SIG-M5 treated with dmso at 0.1 percent for 504 hours (cell line): ENCODE data around the gene FZR1.

ENCODE experiments used
- DNase-seq: peaks from one replicate; lab custom pipeline; 2025; ENCODE audit not compliant: unreplicated experiment; lab: John Stamatoyannopoulos, UW

The FZR1 gene

DNA sequence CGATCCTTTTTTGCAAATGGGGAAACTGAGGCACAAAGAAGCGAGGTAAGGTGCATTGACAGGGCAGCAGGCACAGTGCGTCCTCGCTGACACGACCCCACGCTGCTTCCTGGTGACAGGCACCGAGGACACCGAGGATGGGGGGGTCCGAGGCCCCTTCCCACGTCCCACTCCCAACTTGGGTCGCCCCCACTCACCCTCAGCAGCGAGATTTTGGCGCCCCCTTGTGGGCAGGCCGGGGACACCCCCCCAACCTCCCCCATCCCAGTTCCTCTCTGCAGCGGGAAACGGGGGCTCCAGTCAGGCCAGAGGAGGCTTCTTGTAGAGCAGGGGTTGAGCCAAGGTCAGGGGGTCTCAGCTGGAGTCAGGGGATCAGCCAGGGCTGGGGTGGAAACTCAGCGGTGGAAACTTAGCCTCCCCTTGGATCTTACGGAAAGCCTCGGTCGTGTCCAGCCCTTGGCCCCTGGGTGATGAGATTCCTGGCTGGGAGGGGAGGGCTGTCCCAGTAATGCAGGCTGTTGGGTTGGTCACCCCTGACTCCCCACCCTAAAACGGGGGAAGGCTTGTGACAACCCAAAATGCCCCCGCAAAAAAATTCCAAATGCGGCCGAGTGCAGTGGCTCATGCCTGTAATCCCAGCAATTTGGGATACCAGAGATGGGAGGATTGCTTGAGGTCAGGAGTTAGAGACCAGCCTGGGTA lies 34.0 kb upstream of the FZR1 start:
- DNase-seq = no peak

- DNase-seq = no peak
Measured at GRCh38 chr19:3474010-3474409, 32.1 kb upstream of the FZR1 start.

DNA sequence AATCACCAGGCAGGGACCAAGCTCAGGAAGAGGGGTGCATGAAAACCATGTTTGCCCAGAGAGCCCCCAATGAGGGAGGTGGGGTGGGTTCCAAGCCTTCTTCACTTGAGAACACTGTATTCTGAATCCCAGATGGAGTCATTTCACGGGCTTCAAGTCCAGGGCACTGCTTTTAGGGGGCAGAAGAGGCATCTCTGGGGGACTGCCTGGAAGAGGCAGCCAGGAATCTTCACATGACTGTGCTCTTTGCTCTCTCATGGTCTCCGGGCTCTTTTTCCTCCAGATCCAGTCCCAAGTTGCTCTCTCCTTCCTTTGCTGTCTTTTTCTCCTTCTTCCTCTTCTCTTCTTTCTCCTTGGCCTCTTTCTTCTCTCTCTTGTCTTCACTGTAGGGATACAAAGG lies 31.5 kb upstream of the FZR1 start:
- DNase-seq = no peak

GRCh38 chr19:3475449-3475848 lies 30.7 kb upstream of the FZR1 start:
- DNase-seq = no peak

DNA sequence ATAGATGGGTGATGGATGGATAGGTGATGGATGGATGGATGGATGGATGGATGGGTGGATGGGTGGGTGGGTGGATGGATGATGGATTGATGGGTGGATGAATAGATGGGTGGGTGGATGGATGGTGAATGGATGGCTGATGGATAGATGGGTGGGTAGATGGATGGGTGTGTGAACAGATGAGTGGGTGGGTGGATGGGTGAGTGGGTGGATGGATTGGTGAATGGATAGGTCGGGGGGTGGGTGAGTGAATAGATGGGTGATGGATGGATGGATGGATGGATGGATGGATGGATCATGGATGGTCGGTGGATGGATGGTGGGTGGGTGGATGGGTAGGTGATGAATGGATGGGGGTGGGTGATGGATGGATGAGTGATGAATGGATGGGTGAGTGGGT lies 29.3 kb upstream of the FZR1 start:
- DNase-seq = no peak

- no peak for DNase-seq
Measured at GRCh38 chr19:3477506-3477905, 28.6 kb upstream of the FZR1 start.

- DNase-seq = no peak
Measured at GRCh38 chr19:3477951-3478350, 28.2 kb upstream of the FZR1 start.

DNA sequence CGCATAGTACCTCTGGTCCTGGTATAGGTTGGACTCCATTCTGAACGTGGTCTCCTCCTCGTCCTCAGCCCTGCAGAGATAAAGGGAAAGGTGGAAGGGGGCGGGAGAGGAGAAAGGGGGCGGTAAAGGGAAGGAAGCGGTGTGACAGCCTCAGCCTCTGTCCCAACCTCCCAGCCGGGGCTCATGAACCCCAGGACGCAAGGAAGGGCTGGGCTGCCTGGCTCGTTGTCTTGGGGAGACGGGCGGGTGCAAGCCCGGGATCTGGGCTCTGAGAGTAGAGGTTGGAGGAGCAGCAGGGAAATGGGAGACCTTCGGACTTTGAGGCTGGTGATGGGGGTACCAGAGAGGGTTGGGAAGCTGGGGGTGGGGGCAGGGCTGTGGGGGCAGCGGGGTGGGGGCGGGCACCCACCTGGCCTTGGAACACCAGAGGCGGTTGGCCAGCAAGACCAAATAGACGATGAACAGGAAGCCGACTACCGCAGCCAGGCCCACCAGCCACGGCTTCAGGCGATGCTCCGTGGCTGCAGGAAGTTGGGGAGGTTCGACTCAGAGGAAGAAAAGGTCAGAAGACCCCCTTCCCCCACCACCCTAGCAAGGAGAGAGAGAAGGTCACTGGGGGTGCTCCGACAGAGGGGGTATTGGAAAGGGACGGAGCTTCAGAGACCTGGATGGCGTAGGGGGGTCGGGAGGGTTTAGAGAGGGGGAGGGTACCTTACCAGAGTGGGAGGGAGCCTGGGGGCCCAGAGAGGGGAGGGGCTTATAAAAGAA lies 27.5 kb upstream of the FZR1 start:
- no peak for DNase-seq

DNA sequence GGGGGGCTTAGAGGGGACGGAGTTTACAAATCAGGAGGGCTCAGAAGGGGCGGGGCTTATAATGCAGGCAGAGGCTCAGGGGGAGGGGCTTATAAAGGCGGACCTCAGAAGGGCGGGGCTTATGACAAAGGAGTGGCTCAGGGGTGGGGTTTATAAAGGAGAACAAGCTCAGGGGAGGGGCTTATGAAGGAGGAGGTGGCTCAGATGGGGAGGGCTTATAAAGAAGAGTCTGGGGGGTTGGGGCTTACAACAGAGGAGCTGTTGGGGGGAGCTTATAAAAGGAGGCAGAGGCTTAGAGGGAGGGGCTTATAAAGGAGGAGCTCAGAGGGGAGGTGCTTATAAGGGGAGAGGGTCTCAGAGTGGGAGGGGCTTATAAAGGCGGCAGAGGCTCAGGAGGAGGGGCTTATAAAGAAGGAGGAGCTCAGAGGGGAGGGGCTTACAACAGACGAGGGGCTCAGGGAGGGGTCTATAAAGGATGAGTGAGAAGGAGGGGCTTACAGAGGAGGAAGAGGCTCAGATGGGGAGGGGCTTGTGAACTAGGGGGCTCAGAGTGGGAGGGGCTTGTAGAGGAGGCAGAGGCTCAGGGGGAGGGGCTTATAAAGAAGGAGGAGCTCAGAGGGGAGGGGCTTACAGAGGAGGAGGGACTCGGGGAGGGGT lies 26.8 kb upstream of the FZR1 start:
- peak; percentile 68 for DNase-seq

DNA sequence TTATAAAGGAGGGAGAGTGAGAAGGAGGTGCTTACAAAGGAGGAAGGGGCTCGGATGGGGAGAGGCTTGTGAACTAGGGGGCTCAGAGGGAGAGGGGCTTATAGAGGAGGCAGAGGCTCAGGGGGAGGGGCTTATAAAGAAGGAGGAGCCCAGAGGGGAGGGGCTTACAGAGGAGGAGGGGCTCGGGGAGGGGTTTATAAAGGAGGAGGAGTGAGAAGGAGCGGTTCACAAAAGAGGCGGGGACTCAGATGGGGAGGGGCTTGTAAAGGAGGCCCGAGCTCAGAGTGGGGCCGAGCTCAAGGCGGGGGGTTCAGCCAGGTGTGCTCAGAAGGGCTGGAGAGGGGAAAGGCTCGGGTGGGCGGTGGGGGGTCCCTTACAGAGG lies 26.3 kb upstream of the FZR1 start:
- DNase-seq = no peak

GRCh38 chr19:3480383-3481091 lies 25.6 kb upstream of the FZR1 start, which contains the start of gene SMIM24:
TSS of gene SMIM24 (minus strand) at chr19:3480525. CDS start at chr19:3480463, 62 bp downstream.
- no peak for DNase-seq

DNA sequence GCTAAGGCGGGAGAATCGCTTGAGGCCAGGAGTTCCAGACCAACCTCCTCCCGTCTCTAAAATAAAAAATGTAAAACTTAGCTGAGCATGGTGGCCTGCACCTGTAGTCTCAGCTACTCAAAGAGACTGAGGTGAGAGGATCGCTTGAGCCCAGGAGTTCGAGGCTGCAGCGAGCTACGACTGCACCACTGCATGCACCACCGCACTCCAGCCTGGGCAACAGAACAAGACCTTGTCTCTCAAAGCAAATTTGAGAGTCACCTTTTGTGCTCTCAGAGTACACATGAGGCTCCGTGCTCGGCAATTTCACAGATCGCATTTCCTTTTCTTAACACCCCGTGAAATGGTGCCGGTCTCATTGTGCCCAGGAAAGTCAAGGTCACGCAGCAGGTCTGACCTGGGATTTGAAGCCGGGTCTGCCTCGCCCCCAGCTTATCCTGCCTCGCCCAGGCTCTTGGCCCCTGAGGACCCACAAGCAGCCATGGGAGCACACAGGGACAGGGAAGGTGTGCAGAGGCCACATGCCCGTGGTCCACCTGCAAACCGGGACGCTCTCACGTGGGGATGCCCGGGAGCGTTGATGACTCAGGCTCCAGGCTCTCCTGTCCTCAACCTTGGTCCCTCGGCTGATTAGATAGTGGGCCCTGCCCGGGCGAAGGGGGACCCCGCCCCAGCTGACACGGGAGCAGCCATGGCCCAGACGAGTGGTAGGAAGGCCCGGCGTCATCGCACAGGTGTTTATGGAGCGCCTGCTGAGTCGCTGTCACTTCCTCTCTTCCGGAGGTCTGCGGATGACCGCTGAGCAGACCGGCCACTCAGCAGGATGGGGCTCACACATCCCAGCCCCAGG lies 24.6 kb upstream of the FZR1 start:
- no peak for DNase-seq

DNA sequence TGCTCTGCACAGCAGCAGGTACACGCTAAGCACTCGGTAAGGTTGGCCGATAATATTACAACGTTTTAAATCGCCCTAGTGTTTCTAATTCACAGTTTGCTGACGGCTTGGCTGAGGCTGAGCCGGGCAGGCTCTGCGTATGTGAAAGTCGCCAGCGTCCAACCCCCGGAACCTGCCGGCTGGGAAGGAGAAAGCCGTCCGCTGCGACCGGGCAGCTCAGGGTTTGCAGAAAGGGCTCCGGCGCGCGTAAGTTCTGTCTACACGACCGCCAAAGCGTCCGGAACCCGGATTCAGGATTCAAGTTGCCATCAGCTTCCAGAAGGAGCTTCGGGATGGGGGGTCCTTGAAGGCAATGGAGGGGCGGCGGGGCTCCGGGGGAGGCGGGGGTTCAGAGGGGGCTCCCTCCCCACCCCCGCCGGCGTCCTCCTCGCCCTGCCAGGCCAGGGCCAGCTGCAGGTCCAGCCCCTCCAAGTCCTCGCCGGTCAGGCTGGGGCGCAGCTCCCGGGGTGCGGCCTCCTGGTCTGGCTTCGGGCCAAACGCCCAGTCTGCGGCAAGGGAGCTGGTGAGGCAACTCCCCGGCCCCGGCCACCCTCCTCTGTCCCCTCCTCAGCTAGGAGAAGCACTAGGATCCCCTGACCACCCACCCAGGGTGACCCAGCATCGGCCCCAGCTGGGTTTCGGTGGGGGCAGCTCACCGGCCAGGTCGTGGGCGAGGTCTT lies 23.4 kb upstream of the FZR1 start:
- no peak for DNase-seq

- no peak for DNase-seq
Measured at GRCh38 chr19:3483226-3483628, 22.9 kb upstream of the FZR1 start, which contains the start of gene SMIM44. TSS of gene SMIM44 (minus strand) at chr19:3483441. CDS start at chr19:3483403, 38 bp downstream.

DNA sequence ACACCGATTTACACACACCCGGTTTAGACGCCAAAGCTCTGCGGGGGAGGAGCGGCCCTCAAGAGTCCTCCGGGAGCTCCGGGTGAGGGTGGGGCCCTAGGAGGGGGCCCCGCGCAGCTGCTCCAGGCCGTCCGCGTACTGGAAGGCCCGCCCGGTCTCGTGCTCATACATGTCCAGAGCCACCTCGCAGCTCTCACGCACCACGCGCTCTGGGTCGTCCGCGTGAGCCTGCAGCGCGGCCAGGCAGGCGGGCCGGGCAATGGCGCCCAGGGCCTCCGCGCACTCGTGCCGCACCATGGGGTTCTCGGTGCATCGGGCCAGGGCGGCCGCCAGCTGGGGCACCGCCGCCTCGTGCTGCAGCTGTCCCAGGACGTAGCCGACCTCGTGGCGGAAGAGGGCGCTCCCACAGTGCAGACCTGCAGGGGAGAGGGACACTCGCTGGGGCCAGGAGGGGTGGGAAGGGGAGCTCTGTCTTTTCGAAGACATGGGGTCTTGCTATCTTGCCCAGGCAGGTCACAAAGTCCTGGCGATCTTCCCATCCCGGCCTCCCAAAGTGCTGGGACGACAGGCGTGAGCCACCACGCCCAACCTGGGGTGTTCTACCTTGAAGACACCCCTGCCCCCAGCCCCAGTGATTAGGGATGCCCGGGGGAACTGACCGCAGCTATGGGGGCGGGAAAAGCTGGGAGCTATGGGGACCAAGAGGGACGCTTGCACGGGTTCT lies 14.6 kb upstream of the FZR1 start:
- DNase-seq = no peak

DNA sequence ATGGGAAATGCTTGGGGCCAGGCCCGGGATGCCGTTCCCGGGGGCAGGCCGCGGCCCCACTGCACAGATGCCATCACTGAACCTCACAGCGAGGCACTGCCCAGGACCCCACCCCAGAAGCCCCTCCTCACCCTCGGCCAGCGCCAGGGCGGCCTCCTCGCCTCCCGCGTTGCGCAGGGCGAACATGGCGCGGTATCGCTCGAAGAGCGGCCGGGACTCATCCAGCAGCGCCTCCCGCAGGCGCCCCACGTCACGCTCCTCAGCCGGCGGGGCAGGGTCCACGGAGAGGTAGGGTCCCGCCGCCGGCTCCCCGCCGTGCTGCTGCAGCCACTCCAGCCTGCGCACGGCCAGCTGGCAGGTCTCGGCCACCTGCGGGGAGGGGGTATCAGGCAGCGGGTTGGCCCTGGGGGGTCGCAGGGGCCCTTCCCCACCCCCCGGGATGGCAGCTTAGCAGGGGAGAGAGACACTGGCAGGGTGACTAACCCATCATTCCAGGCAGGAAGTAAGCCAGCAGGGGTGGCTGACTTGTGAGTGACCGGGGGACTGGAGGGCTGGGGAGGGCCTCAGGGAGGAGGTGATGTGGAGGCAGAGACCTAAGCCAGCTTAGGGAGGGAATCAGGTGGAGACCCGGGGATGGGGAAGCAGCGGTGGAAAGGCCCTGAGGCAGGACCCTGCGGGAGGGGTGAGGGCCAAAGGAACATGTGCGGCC lies 13.8 kb upstream of the FZR1 start:
- no peak for DNase-seq

- DNase-seq = no peak
Measured at GRCh38 chr19:3492919-3493318, 13.2 kb upstream of the FZR1 start.

GRCh38 chr19:3493651-3494050 lies 12.5 kb upstream of the FZR1 start:
- DNase-seq = no peak

DNA sequence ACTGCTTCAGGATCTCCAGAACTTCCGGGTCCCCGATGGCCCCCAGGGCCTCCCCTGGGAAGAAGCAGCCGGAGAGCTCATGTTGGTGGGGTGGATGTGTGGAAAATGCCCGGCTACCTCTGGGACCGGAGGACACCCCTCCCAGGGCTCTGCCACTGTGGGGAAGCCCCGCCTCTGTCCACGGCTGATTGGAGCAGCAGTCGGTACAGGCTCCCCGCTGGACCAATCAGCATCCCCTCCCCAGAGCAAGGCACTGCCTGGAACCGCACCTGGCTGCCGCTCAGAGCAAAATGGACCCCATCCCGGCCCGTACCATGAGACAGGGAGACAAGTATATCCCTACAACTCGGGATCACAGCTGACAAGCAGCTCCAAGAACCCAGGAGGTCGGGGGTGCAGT lies 12.1 kb upstream of the FZR1 start:
- DNase-seq = no peak
